Testis (tissue), 2 donors: ENCODE results near the gene SCG2.

ENCODE experiments used
- CTCF ChIP-seq, 3 experiments: fragments of 450-650 bp in 2 of 3; fragments of 200-600 bp in 1 of 3; sonication (generic) in 1 of 3; IDR thresholded peaks; one replicate each; pipeline ENCODE4 v1.5.1; 2016 to 2019; ENCODE audit warnings: antibody characterized with exemption in 3 of 3, mild to moderate bottlenecking in 2 of 3, moderate library complexity in 1 of 3
- POLR2A ChIP-seq: fragments of 450-650 bp; IDR thresholded peaks from one replicate; pipeline ENCODE4 v1.6.1; 2017; ENCODE audit warnings: antibody characterized with exemption, mild to moderate bottlenecking, moderate library complexity

GRCh38 chr2:223614534-223614933 lies 12.4 kb upstream of the SCG2 start:
- no peak for TF ChIP-seq CTCF (IDR thresholded peaks at IDR 0.05)
- no peak for TF ChIP-seq POLR2A
